ENCODE data around the gene SBF1. TPM values are rescaled to one million over a fixed set of nuclear protein-coding genes. Genes with fewer than 3 reads are reported as not detected.
"Not testable (repeated sequence)": the region's sequence is repeated elsewhere in the genome, so short reads cannot be mapped to it uniquely, and the experiment has no call there.

The SBF1 gene
- total RNA-seq, 4 donors from 2014 or later, result 59.9 to 241 (median 108) TPM

GRCh38 chr22:50435291-50436014 is 39.4 kb downstream of the SBF1 start:
- no peaks in the 10 kb centered on the region for H3K27me3 ChIP-seq
- H3K9me3 ChIP-seq, result no peaks in the 10 kb centered on the region
- H3K36me3 ChIP-seq, result peaks cover 0 to 50% (median 25%) of the 10 kb centered on the region in 4 donors
- no peaks in the 10 kb centered on the region for H3K4me1 ChIP-seq
- DNase-seq, result no peak
- no peak for TF ChIP-seq POLR2AphosphoS5 (IDR thresholded peaks at IDR 0.05)
- TF ChIP-seq POLR2A (IDR thresholded peaks at IDR 0.05), result no peak
- no peak for TF ChIP-seq CTCF (IDR thresholded peaks at IDR 0.05)
- TF ChIP-seq EP300 (IDR thresholded peaks at IDR 0.05; ENCODE audit: low read depth), result no peak
- WGBS, 2 donors (ENCODE audit: low coverage in 1 of 2), result 84% methylated on average over 20 of the region's 20 CpGs; no CpG with 5 or more reads in 1 of the 2 donors
- in situ Hi-C loops (cut with MboI; ENCODE audit: low pct_ligation_motif_present in 1 of 4, low pct_unique_long_range_greater_than_20kb in 1 of 4, low sequenced_read_pairs in 3 of 4) (no loop called here), intact Hi-C loops (cut with DNase I; ENCODE audit: low total_unique reads) (no loop called here)
- H3K27ac ChIP-seq, result no peak overlapping the region
- H3K4me3 ChIP-seq, result no peak overlapping the region

- H3K4me3 ChIP-seq, result no peak overlapping the region
- DNase-seq, result no peak
- in situ Hi-C loops (cut with MboI; ENCODE audit: low pct_ligation_motif_present in 1 of 4, low pct_unique_long_range_greater_than_20kb in 1 of 4, low sequenced_read_pairs in 3 of 4) (no loop called here), intact Hi-C loops (cut with DNase I; ENCODE audit: low total_unique reads) (no loop called here)
- no peaks in the 10 kb centered on the region for H3K27me3 ChIP-seq
- no peak overlapping the region for H3K27ac ChIP-seq
- WGBS, 2 donors (ENCODE audit: low coverage in 1 of 2), result 93% methylated on average over 15 of the region's 24 CpGs; no CpG with 5 or more reads in 1 of the 2 donors
- H3K36me3 ChIP-seq, result peaks cover 0 to 52% (median 27%) of the 10 kb centered on the region in 4 donors
- H3K9me3 ChIP-seq, result no peaks in the 10 kb centered on the region
- no peak for TF ChIP-seq EP300 (IDR thresholded peaks at IDR 0.05; ENCODE audit: low read depth)
- no peaks in the 10 kb centered on the region for H3K4me1 ChIP-seq
These were observed 40.0 kb downstream of the SBF1 start for GRCh38 chr22:50434849-50435248.

GRCh38 chr22:50432877-50433510 is 41.8 kb downstream of the SBF1 start:
- H3K27me3 ChIP-seq; in situ Hi-C loops (cut with MboI; ENCODE audit: low pct_ligation_motif_present in 1 of 4, low pct_unique_long_range_greater_than_20kb in 1 of 4, low sequenced_read_pairs in 3 of 4); H3K27ac ChIP-seq; H3K9me3 ChIP-seq; H3K4me3 ChIP-seq; H3K4me1 ChIP-seq; intact Hi-C loops (cut with DNase I; ENCODE audit: low total_unique reads); DNase-seq: not testable (repeated sequence)
- WGBS, 2 donors (ENCODE audit: low coverage in 1 of 2), result 97% methylated on average over 14 of the region's 24 CpGs; no CpG with 5 or more reads in 1 of the 2 donors
- peaks cover 0 to 61% (median 27%) of the 10 kb centered on the region in 4 donors for H3K36me3 ChIP-seq

- intact Hi-C loops (cut with DNase I; ENCODE audit: low total_unique reads), result no loop called here
- H3K36me3 ChIP-seq, result peaks cover 0 to 68% (median 30%) of the 10 kb centered on the region in 4 donors
- in situ Hi-C loops (cut with MboI; ENCODE audit: low pct_ligation_motif_present in 1 of 4, low pct_unique_long_range_greater_than_20kb in 1 of 4, low sequenced_read_pairs in 3 of 4), result no loop called here
These were observed 42.5 kb downstream of the SBF1 start for GRCh38 chr22:50432131-50432876.

More at GRCh38 chr22:50432131-50432876, 42.5 kb downstream of the SBF1 start:
- no peak for TF ChIP-seq CTCF (IDR thresholded peaks at IDR 0.05)
- no peak for TF ChIP-seq POLR2A (IDR thresholded peaks at IDR 0.05)
- TF ChIP-seq POLR2AphosphoS5 (IDR thresholded peaks at IDR 0.05), result no peak
- TF ChIP-seq EP300 (IDR thresholded peaks at IDR 0.05; ENCODE audit: low read depth), result no peak
- Histone ChIP-seq H3K27ac (no peak overlapping the region), H3K27me3 (no peaks in the 10 kb centered on the region), H3K4me1 (no peaks in the 10 kb centered on the region), H3K9me3 (no peaks in the 10 kb centered on the region), H3K4me3 (no peak overlapping the region)
- 95 to 100% methylated on average over 4 to 27 of the region's 35 CpGs for WGBS, 2 donors (ENCODE audit: low coverage in 1 of 2)
- DNase-seq, result no peak

Data from transverse colon (tissue), 4 donors.